ENCODE measurements around the gene APOBEC2.

APOBEC2 gene

GRCh38 chr6:41032830-41033229, 20.2 kb upstream of the APOBEC2 start:
- no peak for ATAC-seq
- TF ChIP-seq TOX (CRISPR knock-in tag; IDR thresholded peaks at IDR 0.05; ENCODE audit: borderline replicate concordance) (no peak), GLIS3 (CRISPR knock-in tag; IDR thresholded peaks at IDR 0.05) (no peak), ZNF70 (CRISPR knock-in tag; IDR thresholded peaks at IDR 0.05) (no peak), ZFP30 (CRISPR knock-in tag; IDR thresholded peaks at IDR 0.05) (no peak), ISL1 (CRISPR knock-in tag; IDR thresholded peaks at IDR 0.05) (no peak), TSHZ2 (CRISPR knock-in tag; IDR thresholded peaks at IDR 0.05) (no peak), OSR1 (CRISPR knock-in tag; IDR thresholded peaks at IDR 0.05) (no peak), CREB5 (CRISPR knock-in tag; IDR thresholded peaks at IDR 0.05; ENCODE audit: low read depth) (no peak), SNAI2 (CRISPR knock-in tag; IDR thresholded peaks at IDR 0.05) (no peak), ZFP3 (CRISPR knock-in tag; IDR thresholded peaks at IDR 0.05) (no peak), POU6F1 (CRISPR knock-in tag; IDR thresholded peaks at IDR 0.05; ENCODE audit: borderline replicate concordance, low read depth) (no peak), ZNF565 (CRISPR knock-in tag; conservative IDR thresholded peaks at IDR 0.05; ENCODE audit: low read depth) (no peak), PPARA (CRISPR knock-in tag; IDR thresholded peaks at IDR 0.05; ENCODE audit: borderline replicate concordance) (no peak)
- TF ChIP-seq, protein P1, sequence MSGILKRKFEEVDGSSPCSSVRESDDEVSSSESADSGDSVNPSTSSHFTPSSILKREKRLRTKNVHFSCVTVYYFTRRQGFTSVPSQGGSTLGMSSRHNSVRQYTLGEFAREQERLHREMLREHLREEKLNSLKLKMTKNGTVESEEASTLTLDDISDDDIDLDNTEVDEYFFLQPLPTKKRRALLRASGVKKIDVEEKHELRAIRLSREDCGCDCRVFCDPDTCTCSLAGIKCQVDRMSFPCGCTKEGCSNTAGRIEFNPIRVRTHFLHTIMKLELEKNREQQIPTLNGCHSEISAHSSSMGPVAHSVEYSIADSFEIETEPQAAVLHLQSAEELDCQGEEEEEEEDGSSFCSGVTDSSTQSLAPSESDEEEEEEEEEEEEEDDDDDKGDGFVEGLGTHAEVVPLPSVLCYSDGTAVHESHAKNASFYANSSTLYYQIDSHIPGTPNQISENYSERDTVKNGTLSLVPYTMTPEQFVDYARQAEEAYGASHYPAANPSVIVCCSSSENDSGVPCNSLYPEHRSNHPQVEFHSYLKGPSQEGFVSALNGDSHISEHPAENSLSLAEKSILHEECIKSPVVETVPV (CRISPR knock-in tag; IDR thresholded peaks at IDR 0.05), result no peak

GRCh38 chr6:41033776-41034175, 19.2 kb upstream of the APOBEC2 start:
- no peak for ATAC-seq
- no peak for TF ChIP-seq ZFP30 (CRISPR knock-in tag; IDR thresholded peaks at IDR 0.05)
- no peak for TF ChIP-seq SNAI2 (CRISPR knock-in tag; IDR thresholded peaks at IDR 0.05)
- TF ChIP-seq ZNF8 (CRISPR knock-in tag; IDR thresholded peaks at IDR 0.05), result no peak
- no peak for TF ChIP-seq TSHZ2 (CRISPR knock-in tag; IDR thresholded peaks at IDR 0.05)
- no peak for TF ChIP-seq TOX (CRISPR knock-in tag; IDR thresholded peaks at IDR 0.05; ENCODE audit: borderline replicate concordance)
- TF ChIP-seq ZNF565 (CRISPR knock-in tag; conservative IDR thresholded peaks at IDR 0.05; ENCODE audit: low read depth), result no peak
- TF ChIP-seq, protein P1 (CRISPR knock-in tag; IDR thresholded peaks at IDR 0.05), result no peak
- TF ChIP-seq, protein P2, sequence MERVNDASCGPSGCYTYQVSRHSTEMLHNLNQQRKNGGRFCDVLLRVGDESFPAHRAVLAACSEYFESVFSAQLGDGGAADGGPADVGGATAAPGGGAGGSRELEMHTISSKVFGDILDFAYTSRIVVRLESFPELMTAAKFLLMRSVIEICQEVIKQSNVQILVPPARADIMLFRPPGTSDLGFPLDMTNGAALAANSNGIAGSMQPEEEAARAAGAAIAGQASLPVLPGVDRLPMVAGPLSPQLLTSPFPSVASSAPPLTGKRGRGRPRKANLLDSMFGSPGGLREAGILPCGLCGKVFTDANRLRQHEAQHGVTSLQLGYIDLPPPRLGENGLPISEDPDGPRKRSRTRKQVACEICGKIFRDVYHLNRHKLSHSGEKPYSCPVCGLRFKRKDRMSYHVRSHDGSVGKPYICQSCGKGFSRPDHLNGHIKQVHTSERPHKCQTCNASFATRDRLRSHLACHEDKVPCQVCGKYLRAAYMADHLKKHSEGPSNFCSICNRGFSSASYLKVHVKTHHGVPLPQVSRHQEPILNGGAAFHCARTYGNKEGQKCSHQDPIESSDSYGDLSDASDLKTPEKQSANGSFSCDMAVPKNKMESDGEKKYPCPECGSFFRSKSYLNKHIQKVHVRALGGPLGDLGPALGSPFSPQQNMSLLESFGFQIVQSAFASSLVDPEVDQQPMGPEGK (CRISPR knock-in tag; IDR thresholded peaks at IDR 0.05; ENCODE audit: borderline replicate concordance), result no peak
- no peak for TF ChIP-seq ARNTL (CRISPR knock-in tag; IDR thresholded peaks at IDR 0.05; ENCODE audit: borderline replicate concordance, low read depth)
- no peak for TF ChIP-seq POU6F1 (CRISPR knock-in tag; IDR thresholded peaks at IDR 0.05; ENCODE audit: borderline replicate concordance, low read depth)
- TF ChIP-seq PPARA (CRISPR knock-in tag; IDR thresholded peaks at IDR 0.05; ENCODE audit: borderline replicate concordance), result no peak
- TF ChIP-seq GLIS3 (CRISPR knock-in tag; IDR thresholded peaks at IDR 0.05), result no peak
- TF ChIP-seq ISL1 (CRISPR knock-in tag; IDR thresholded peaks at IDR 0.05), result no peak
